Measurements from ENCODE around the gene PEA15. TPM values are rescaled to one million over a fixed set of nuclear protein-coding genes. Genes with fewer than 3 reads are reported as not detected.

Gene PEA15, protein sequence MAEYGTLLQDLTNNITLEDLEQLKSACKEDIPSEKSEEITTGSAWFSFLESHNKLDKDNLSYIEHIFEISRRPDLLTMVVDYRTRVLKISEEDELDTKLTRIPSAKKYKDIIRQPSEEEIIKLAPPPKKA
- total RNA-seq (2021; ENCODE audit: unreplicated experiment) (44.0 TPM), Bru-seq, nascent RNA (percentile 83 among the genes with signal in this experiment), BruChase-seq, experiment 1, labeled RNA remaining after a 6-hour chase (percentile 95 among the genes with signal in this experiment), BruChase-seq, experiment 2, labeled RNA remaining after a 2-hour chase (percentile 85 among the genes with signal in this experiment)
- 62.8 and 68.8 TPM in 2 replicates for polyA plus RNA-seq (2012)
- long read RNA-seq, transcript PEA15-201 (4 exons, 2,471 nt) = major isoform, 18 of 38 reads
- long read RNA-seq, partial matches to known transcripts = 16 of 38 reads
- long read RNA-seq, other reads (novel, unspliced or antisense) = 3 of 38 reads

DNA sequence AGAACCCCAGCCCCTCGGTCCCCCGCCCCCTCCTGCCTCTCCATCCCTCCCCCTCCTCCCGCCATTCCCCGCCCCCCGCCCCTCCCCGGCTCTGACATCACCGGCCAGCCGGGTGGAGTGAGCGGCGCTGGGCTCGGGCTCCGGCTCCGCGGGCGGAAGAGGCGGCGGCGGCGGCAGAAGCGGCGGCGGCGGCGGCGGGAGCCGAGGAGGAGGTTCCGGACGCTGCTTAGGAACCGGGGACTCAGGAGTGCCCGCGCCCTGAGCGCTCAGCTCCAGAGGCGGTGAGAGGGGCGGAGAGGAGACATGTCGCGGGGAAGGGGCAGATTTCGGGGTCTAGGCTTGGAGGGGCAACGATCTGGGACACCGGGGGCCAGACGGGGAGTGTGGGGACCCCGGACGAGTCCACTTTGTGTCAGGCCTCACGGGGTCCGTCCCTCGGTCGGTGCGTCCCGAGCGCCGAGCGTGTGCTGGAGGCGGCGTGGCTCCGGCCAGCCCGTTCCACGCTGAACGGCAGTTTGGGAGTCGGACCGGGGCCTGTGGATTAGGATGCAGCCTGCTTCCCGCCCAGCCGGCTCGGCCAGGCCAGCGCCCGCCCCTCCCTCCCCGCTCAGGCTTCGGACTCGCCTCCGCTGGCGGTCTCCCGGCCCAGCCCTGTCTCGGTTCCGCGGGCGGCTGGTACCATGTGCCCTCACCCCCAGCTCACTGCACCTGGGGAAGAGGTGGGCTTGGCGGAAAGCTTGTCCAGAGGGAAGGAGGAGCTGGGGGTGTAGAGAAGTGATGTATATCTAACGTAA lies at the start of gene PEA15:
TSS of gene PEA15 (plus strand) at position 143 of the 794 bp plus-strand sequence. CDS start 6,161 bp downstream, outside the sequence.
- POLR2A ChIA-PET = no interaction called here
- peak within 1 kb of the TSS; percentile 77 for H2AFZ ChIP-seq (ENCODE audit: low read depth, low read length, poor library complexity, severe bottlenecking)
- BruUV-seq (replicated peaks) = TSS peak; percentile 54
- H3K27me3 ChIP-seq (ENCODE audit: insufficient read depth, low read length) = no peaks in the 10 kb centered on the region
- intact Hi-C loops (cut with micrococcal nuclease) = no loop called here
- no peaks in the 10 kb centered on the region for H3K9me3 ChIP-seq (ENCODE audit: control insufficient read depth in 1 of 2, insufficient read depth in 1 of 2, low read depth in 1 of 2, low read length in 2 of 2)
- H3K9me2 ChIP-seq (ENCODE audit: insufficient read depth) = no peaks in the 10 kb centered on the region
- ATAC-seq (peak; percentile 80), DNase-seq (ENCODE audit: low read depth, low spot score) (peak; percentile 12)
- H3K4me1 ChIP-seq (ENCODE audit: control insufficient read depth in 1 of 2, insufficient read depth in 2 of 2, low read length in 2 of 2) = peaks cover 12 to 20% of the 10 kb centered on the region in 2 experiments; a peak in 3 of 4 replicates
- H3K4me3 ChIP-seq (replicated peaks in 1 of 2; ENCODE audit: low read depth in 1 of 2, low read length in 2 of 2) = peak within 1 kb of the TSS; percentile 78 to 89
- CTCF ChIA-PET = interaction anchor here (2.1 kb wide), 1 partner anchor 12 kb away, joined by 17 read pairs; no protein-coding TSS in a partner anchor
- 0 out of 2 replicates have a peak, but pooled peaks cover 4% of the 10 kb centered on the region for H4K20me1 ChIP-seq (ENCODE audit: insufficient read depth)
- H3K27ac ChIP-seq (ENCODE audit: low read depth, low read length) = peak within 1 kb of the TSS; percentile 78
- peaks cover 45% of the 10 kb centered on the region for H3K79me2 ChIP-seq (ENCODE audit: insufficient read depth, low read length)
- RAD21 ChIA-PET (ENCODE audit: low non-redundant PET in 1 of 2, low total read pairs in 2 of 2, uncharacterized antibody in 2 of 2, unreplicated experiment in 2 of 2) = no interaction called here
- peak within 1 kb of the TSS; percentile 90 for H3K4me2 ChIP-seq (ENCODE audit: low read length)
- peak within 1 kb of the TSS; percentile 91 for H3K9ac ChIP-seq (ENCODE audit: low read length)
- peaks cover 5 to 20% of the 10 kb centered on the region in 2 experiments; a peak in 2 of 4 replicates for H3K36me3 ChIP-seq (ENCODE audit: control insufficient read depth in 1 of 2, insufficient read depth in 2 of 2, low read length in 2 of 2)
- TF ChIP-seq EGR1 (IDR thresholded peaks at IDR 0.05; ENCODE audit: low read depth) (no peak), POLR2A (IDR thresholded peaks at IDR 0.05; ENCODE audit: borderline replicate concordance, extremely low read depth, insufficient read depth, insufficient read length) (peak; percentile 24), ZFX (IDR thresholded peaks at IDR 0.05) (peak; percentile 73), POLR2AphosphoS5 (IDR thresholded peaks at IDR 0.05; ENCODE audit: low read depth, low read length) (peak; percentile 70), EZH2phosphoT487 (IDR thresholded peaks at IDR 0.05; ENCODE audit: borderline replicate concordance) (no peak), SRF (IDR thresholded peaks at IDR 0.05; ENCODE audit: low read depth) (no peak), EZH2 (IDR thresholded peaks at IDR 0.05) (no peak), SP1 (IDR thresholded peaks at IDR 0.05; ENCODE audit: low read depth) (no peak), CEBPB (IDR thresholded peaks at IDR 0.05; ENCODE audit: low read depth) (no peak), JUND (IDR thresholded peaks at IDR 0.05) (no peak), ELF1 (IDR thresholded peaks at IDR 0.05; ENCODE audit: borderline replicate concordance, low read depth) (no peak), ZNF274 (IDR thresholded peaks at IDR 0.05; ENCODE audit: low read depth, low read length) (no peak), RAD21 (IDR thresholded peaks at IDR 0.05; ENCODE audit: low read depth) (no peak), TCF7L2 (IDR thresholded peaks at IDR 0.05; ENCODE audit: borderline replicate concordance, extremely low read depth, insufficient read depth, insufficient read length) (no peak)
- TF ChIP-seq, protein P1, sequence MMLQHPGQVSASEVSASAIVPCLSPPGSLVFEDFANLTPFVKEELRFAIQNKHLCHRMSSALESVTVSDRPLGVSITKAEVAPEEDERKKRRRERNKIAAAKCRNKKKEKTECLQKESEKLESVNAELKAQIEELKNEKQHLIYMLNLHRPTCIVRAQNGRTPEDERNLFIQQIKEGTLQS (IDR thresholded peaks at IDR 0.05) = no peak
- TF ChIP-seq, protein P2, sequence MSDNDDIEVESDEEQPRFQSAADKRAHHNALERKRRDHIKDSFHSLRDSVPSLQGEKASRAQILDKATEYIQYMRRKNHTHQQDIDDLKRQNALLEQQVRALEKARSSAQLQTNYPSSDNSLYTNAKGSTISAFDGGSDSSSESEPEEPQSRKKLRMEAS (IDR thresholded peaks at IDR 0.05) = no peak; the same call in 1 of the 2 replicates
- TF ChIP-seq, protein P3, sequence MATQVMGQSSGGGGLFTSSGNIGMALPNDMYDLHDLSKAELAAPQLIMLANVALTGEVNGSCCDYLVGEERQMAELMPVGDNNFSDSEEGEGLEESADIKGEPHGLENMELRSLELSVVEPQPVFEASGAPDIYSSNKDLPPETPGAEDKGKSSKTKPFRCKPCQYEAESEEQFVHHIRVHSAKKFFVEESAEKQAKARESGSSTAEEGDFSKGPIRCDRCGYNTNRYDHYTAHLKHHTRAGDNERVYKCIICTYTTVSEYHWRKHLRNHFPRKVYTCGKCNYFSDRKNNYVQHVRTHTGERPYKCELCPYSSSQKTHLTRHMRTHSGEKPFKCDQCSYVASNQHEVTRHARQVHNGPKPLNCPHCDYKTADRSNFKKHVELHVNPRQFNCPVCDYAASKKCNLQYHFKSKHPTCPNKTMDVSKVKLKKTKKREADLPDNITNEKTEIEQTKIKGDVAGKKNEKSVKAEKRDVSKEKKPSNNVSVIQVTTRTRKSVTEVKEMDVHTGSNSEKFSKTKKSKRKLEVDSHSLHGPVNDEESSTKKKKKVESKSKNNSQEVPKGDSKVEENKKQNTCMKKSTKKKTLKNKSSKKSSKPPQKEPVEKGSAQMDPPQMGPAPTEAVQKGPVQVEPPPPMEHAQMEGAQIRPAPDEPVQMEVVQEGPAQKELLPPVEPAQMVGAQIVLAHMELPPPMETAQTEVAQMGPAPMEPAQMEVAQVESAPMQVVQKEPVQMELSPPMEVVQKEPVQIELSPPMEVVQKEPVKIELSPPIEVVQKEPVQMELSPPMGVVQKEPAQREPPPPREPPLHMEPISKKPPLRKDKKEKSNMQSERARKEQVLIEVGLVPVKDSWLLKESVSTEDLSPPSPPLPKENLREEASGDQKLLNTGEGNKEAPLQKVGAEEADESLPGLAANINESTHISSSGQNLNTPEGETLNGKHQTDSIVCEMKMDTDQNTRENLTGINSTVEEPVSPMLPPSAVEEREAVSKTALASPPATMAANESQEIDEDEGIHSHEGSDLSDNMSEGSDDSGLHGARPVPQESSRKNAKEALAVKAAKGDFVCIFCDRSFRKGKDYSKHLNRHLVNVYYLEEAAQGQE (IDR thresholded peaks at IDR 0.05; ENCODE audit: low read depth) = no peak
- TF ChIP-seq, protein P4, sequence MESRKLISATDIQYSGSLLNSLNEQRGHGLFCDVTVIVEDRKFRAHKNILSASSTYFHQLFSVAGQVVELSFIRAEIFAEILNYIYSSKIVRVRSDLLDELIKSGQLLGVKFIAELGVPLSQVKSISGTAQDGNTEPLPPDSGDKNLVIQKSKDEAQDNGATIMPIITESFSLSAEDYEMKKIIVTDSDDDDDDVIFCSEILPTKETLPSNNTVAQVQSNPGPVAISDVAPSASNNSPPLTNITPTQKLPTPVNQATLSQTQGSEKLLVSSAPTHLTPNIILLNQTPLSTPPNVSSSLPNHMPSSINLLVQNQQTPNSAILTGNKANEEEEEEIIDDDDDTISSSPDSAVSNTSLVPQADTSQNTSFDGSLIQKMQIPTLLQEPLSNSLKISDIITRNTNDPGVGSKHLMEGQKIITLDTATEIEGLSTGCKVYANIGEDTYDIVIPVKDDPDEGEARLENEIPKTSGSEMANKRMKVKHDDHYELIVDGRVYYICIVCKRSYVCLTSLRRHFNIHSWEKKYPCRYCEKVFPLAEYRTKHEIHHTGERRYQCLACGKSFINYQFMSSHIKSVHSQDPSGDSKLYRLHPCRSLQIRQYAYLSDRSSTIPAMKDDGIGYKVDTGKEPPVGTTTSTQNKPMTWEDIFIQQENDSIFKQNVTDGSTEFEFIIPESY (IDR thresholded peaks at IDR 0.05; ENCODE audit: extremely low read depth, insufficient replicate concordance, low read length) = no peak
